WTC11 (cell line): ENCODE data around the gene TSPAN9.

Experiments used
- NFE2L1 ChIP-seq: sonication (generic); formaldehyde crosslinking; IDR thresholded peaks from 2 replicates; pipeline ENCODE4 v1.8.1; 2023; ENCODE audit warnings: missing genetic modification reagents
- ZBTB21 ChIP-seq: sonication (generic); formaldehyde crosslinking; IDR thresholded peaks from 2 replicates; pipeline ENCODE4 v1.8.1; 2023; ENCODE audit warnings: mild to moderate bottlenecking, missing genetic modification reagents, borderline replicate concordance

GRCh38 chr12:3114671-3115070 is 37.5 kb downstream of the TSPAN9 start:
- TF ChIP-seq ZBTB21 (CRISPR knock-in tag) (no peak), NFE2L1 (CRISPR knock-in tag) (no peak)
